Karpas-422 (cell line): ENCODE data around the gene PCDH19. TPM values are rescaled to one million over a fixed set of nuclear protein-coding genes. Genes with fewer than 3 reads are reported as not detected.
"Not testable (repeated sequence)": the region's sequence is repeated elsewhere in the genome, so short reads cannot be mapped to it uniquely, and the experiment has no call there.

ENCODE experiments used
- DNase-seq: peaks from one replicate; pipeline ENCODE4 v3.0.0-alpha.2; 2015
- H2AFZ ChIP-seq: fragments of 200-600 bp; sonication (generic); 2 replicates; pipeline ENCODE4 v1.6.1; 2014; ENCODE audit warnings: antibody characterized with exemption, low read length, mixed read lengths
- H3K27ac ChIP-seq: fragments of 200-600 bp; sonication (generic); 2 replicates; pipeline ENCODE4 v1.5.1; 2014; ENCODE audit warnings: mild to moderate bottlenecking, low read length, moderate library complexity
- H3K27me3 ChIP-seq: fragments of 200-600 bp; sonication (generic); 2 replicates; pipeline ENCODE4 v1.6.1; 2014; ENCODE audit warnings: low read length, mixed read lengths
- H3K36me3 ChIP-seq: fragments of 200-600 bp; sonication (generic); 2 replicates; pipeline ENCODE4 v1.6.1; 2014; ENCODE audit warnings: low read length, mixed read lengths; ENCODE audit not compliant: insufficient read depth
- H3K4me1 ChIP-seq: fragments of 200-600 bp; sonication (generic); 2 replicates; pipeline ENCODE4 v1.6.1; 2014; ENCODE audit warnings: mild to moderate bottlenecking, low read length, mixed read lengths
- H3K4me2 ChIP-seq: fragments of 200-600 bp; sonication (generic); 2 replicates; pipeline ENCODE4 v1.6.1; 2014; ENCODE audit warnings: low read length, low read depth, mild to moderate bottlenecking; ENCODE audit not compliant: poor library complexity, severe bottlenecking
- H3K4me3 ChIP-seq: fragments of 200-600 bp; sonication (generic); 2 replicates; pipeline ENCODE4 v1.5.1; 2014; ENCODE audit warnings: mild to moderate bottlenecking, antibody characterized with exemption, low read length, mixed read lengths
- H3K79me2 ChIP-seq: fragments of 200-600 bp; sonication (generic); 2 replicates; pipeline ENCODE4 v1.6.1; 2014; ENCODE audit warnings: mild to moderate bottlenecking, low read length, mixed read lengths
- H3K9ac ChIP-seq: fragments of 200-600 bp; sonication (generic); 2 replicates; pipeline ENCODE4 v1.6.0; 2014; ENCODE audit warnings: low read length
- H3K9me2 ChIP-seq: fragments of 200-600 bp; sonication (generic), shearing (Covaris generic); replicated peaks from 2 replicates; pipeline ENCODE4 v1.6.0; 2014; ENCODE audit warnings: mild to moderate bottlenecking, low read length, moderate library complexity; ENCODE audit not compliant: insufficient read depth
- H3K9me3 ChIP-seq: fragments of 300-700, 200-600 bp; sonication (generic); 2 replicates; pipeline ENCODE4 v1.6.1; 2014; ENCODE audit warnings: low read length, mixed read lengths
- H4K20me1 ChIP-seq: fragments of 200-600 bp; sonication (generic); 2 replicates; pipeline ENCODE4 v1.6.1; 2014; ENCODE audit warnings: mild to moderate bottlenecking, antibody characterized with exemption, low read length, low read depth; ENCODE audit not compliant: insufficient read depth
- total RNA-seq: library from RNA; depleted of rRNA; stranded (reverse); fragments of >200 nt; shearing (Covaris generic); gene quantifications from 2 replicates; pipeline ENCODE4 v1.2.3, GENCODE V29; 2014; ENCODE audit warnings: low replicate concordance; rRNA removed

PCDH19 gene, protein sequence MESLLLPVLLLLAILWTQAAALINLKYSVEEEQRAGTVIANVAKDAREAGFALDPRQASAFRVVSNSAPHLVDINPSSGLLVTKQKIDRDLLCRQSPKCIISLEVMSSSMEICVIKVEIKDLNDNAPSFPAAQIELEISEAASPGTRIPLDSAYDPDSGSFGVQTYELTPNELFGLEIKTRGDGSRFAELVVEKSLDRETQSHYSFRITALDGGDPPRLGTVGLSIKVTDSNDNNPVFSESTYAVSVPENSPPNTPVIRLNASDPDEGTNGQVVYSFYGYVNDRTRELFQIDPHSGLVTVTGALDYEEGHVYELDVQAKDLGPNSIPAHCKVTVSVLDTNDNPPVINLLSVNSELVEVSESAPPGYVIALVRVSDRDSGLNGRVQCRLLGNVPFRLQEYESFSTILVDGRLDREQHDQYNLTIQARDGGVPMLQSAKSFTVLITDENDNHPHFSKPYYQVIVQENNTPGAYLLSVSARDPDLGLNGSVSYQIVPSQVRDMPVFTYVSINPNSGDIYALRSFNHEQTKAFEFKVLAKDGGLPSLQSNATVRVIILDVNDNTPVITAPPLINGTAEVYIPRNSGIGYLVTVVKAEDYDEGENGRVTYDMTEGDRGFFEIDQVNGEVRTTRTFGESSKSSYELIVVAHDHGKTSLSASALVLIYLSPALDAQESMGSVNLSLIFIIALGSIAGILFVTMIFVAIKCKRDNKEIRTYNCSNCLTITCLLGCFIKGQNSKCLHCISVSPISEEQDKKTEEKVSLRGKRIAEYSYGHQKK (N-terminal part only)
- total RNA-seq: not detected in 2 replicates

DNA sequence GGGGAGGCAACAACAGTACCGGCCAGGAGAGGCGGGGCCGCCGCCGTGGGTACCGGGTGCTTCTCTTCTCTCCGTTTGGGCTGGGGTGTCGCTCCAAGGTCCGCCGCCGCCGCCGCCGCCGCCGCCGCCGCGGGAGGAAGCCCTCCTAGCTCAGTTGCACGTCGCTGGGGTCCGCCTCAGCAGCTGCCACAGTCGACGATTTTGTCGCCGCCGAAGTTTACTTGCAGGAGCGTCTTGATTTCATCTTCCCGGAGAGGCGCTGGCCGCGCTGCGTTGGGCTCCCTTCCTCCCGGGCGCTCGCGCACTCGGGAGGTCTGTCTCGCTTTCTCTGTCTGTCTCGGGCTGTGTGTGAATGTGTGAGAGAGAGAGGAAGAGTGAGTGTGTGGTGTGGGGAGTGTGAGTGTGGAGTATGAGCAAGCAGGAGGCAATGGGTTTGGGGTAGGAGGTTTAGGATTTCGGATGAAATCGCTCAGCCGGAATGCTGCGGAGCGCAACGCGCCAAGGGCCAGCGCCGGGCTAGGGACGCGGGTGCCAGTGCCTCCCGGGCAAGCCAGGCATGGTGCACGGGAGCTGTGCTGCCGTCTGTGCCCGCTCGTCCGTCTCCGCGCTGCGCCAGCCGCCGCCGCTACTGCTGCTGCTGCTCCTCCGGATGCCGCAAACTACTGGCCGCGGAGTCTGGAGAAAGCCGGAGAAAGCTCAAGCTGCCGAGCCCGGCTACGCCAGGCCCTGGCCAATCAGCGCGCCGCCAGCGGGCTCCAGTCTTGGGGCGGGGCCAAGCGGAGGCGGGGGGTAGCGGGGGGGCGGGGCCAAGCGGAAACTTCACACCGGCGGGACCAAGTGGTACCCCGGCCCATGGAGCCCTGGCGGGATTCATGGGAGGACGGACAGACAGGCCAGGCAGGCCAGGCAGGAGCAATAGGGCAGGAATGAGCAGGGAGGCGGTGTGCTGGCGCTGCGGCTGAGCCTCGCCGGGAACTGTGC is at the start of gene PCDH19:
Gene PCDH19, minus strand, starts transcription at position 664 of the 981 bp plus-strand sequence. CDS start 1,676 bp downstream, outside the sequence.
- no peak within 1 kb of the TSS for H2AFZ ChIP-seq
- no peak for DNase-seq
- no peak within 1 kb of the TSS for H3K4me3 ChIP-seq
- H3K9me2 ChIP-seq: no peaks in the 10 kb centered on the region
- H3K4me2 ChIP-seq: no peak within 1 kb of the TSS
- no peaks in the 10 kb centered on the region for H3K9me3 ChIP-seq
- H4K20me1 ChIP-seq: no peaks in the 10 kb centered on the region
- no peak within 1 kb of the TSS for H3K9ac ChIP-seq
- no peaks in the 10 kb centered on the region for H3K79me2 ChIP-seq
- no peaks in the 10 kb centered on the region for H3K4me1 ChIP-seq
- no peak within 1 kb of the TSS for H3K27ac ChIP-seq
- H3K27me3 ChIP-seq: no peaks in the 10 kb centered on the region
- H3K36me3 ChIP-seq: no peaks in the 10 kb centered on the region

DNA sequence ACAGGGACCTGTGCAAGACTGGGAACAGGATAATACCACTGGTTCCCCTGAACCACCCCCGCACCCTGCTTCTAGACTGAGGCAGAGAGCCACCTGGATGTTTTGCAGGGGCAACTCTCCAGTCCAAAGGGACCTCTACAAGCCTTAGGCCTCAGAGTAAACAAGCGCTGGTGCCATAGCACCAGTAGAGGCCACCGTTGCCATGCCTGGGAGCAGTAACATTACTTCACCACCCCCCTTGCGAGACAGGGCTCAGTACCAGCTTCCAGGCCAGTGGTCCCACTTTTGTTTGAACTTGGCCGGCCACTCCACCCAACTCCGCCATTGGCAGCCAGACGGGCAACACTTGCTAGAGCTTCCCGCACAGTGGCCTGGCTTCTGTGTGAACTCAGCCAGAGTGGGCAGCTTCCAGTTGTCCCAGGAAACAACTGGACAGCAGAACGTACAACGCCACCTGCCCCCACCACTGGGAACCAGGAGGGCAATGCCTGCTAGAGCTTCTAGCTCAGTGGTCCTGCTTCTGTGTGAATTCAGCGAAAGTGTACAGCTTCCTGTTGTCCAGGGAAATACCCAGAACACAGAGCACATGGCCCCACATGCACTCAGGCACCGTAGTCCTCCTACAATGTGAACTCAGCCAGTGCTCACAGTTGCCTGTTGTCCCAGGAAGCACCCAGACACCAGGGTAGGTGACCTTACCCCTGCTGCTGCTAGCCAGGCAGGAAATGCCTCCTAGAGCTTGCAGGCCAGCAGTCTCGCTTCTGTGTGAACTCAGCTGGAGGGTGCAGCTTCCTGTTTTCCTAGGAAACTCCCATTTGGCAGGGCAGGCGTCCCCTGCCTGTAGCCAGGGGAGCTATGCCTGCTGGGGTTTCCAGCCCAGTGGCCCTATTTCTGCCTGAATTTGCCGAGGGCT is 39.9 kb upstream of the PCDH19 start:
- no peaks in the 10 kb centered on the region for H4K20me1 ChIP-seq
- no peak overlapping the region for H2AFZ ChIP-seq
- H3K9ac ChIP-seq: no peak overlapping the region
- no peak overlapping the region for H3K27ac ChIP-seq
- H3K36me3 ChIP-seq: no peaks in the 10 kb centered on the region
- no peaks in the 10 kb centered on the region for H3K79me2 ChIP-seq
- H3K9me3 ChIP-seq: no peaks in the 10 kb centered on the region
- no peak overlapping the region for H3K4me3 ChIP-seq
- H3K27me3 ChIP-seq: no peaks in the 10 kb centered on the region
- no peaks in the 10 kb centered on the region for H3K4me1 ChIP-seq
- no peak overlapping the region for H3K4me2 ChIP-seq
- no peak for DNase-seq
- no peaks in the 10 kb centered on the region for H3K9me2 ChIP-seq

DNA sequence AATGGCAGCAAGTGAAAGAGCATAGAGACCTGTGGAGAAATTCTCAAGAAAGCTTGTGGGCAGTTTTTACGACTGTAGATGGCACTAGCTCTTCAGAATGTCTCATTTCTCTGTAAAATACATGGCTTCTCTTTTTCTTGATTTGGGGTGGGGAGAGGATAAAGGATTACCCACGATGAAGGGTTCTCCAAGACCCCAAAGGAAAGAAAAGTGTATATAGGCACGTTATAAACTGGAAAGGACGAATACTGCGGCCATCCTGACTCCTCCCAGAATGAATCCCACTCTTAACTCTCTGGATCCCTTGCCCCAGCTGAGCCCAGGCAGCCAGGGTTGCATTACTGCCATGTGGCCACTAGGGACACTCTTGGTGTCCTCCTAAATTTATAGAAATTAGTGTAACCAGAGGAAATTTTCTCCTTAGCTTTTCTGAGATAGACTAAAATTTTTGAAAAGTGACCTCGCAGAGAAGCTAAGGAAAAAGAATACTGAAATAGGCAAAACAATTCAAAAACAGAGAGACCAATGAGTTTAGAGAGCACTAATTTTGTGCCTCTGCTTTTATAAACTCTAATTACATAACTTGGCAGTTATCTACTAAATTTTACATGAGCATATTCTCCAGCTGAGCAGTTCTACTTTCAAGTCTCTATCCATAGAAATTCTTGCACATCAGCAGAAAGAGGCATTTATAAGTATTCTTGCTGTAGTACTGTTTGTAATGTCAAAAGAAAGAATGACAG is 37.8 kb upstream of the PCDH19 start:
- Histone ChIP-seq H2AFZ (no peak overlapping the region), H3K27ac (no peak overlapping the region), H3K4me2 (no peak overlapping the region), H3K9me2 (no peaks in the 10 kb centered on the region), H3K4me1 (no peaks in the 10 kb centered on the region), H3K9ac (no peak overlapping the region), H3K36me3 (no peaks in the 10 kb centered on the region), H3K27me3 (no peaks in the 10 kb centered on the region), H4K20me1 (no peaks in the 10 kb centered on the region), H3K4me3 (no peak overlapping the region), H3K9me3 (no peaks in the 10 kb centered on the region), H3K79me2 (no peaks in the 10 kb centered on the region)
- peak; percentile 67 for DNase-seq

DNA sequence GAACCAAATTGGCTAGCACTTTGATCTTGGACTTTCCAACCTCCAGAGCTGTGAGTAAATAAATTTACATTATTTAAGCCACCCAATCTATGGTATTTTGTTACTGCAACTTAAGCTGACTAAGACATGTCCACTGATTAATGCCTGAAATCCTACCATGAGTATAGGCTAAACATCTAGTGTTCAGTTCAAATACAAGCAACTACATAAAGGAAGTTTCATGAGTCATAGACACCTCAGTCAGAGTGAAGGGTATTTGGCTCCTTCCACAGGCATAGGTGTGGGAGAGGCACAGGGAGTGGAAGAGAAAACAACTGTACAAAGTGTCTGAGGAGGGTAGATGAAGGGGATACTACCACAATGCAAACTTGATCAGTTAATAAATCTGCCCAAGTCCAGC is 35.5 kb upstream of the PCDH19 start:
- H3K27ac ChIP-seq: no peak overlapping the region

DNA sequence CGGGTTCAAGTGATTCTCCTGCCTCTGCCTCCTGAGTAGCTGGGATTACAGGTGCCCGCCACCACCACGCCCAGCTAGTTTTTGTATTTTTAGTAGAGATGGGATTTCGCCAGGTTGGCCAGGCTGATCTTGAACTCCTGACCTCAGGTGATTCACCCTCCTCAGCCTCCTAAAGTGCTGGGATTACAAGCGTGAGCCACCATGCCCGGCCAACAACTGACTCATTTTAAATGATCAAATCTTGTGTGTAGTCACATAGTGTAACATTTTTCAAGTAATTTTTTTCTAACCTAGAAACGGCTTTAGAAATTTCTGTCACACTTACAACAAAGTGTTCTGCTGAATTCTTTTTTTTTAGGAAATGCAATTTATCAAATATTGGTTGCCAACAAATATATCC is 31.2 kb upstream of the PCDH19 start:
- not testable (repeated sequence) for H3K4me2 ChIP-seq, H3K9me3 ChIP-seq, H3K27ac ChIP-seq, H3K27me3 ChIP-seq, H3K9me2 ChIP-seq, H3K79me2 ChIP-seq, H3K36me3 ChIP-seq, H4K20me1 ChIP-seq, H3K4me1 ChIP-seq, H3K9ac ChIP-seq, H3K4me3 ChIP-seq, DNase-seq, H2AFZ ChIP-seq

More for the DNA sequence above, 35.5 kb upstream of the PCDH19 start:
- H3K9me2 ChIP-seq: no peaks in the 10 kb centered on the region
- no peaks in the 10 kb centered on the region for H3K79me2 ChIP-seq
- no peak overlapping the region for H3K4me2 ChIP-seq
- H3K9me3 ChIP-seq: no peaks in the 10 kb centered on the region
- no peaks in the 10 kb centered on the region for H3K4me1 ChIP-seq
- H3K27me3 ChIP-seq: no peaks in the 10 kb centered on the region
- no peaks in the 10 kb centered on the region for H3K36me3 ChIP-seq
- no peak for DNase-seq
- H3K4me3 ChIP-seq: no peak overlapping the region
- no peak overlapping the region for H3K9ac ChIP-seq
- H2AFZ ChIP-seq: no peak overlapping the region
- H4K20me1 ChIP-seq: no peaks in the 10 kb centered on the region

DNA sequence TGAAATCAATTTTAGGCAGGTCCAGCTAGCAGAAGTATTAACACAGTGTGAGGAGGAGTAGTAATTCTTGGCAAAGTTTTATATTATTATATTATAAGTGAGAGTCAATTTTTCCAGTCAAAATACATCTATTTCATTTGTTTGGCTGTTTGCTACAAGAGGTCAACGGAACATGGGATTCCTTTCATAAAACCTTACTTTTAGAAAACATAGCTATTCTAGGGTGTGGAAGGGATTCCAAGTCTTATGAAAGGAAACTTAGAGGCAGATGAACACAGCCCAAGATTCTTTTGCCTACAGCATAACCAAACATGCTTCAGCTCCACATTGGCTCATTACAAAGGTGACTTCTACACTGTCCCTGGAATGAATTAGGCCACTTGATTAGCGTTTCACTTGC is 29.9 kb upstream of the PCDH19 start:
- no peak overlapping the region for H2AFZ ChIP-seq
- H3K4me1 ChIP-seq: no peaks in the 10 kb centered on the region
- no peaks in the 10 kb centered on the region for H4K20me1 ChIP-seq
- no peak overlapping the region for H3K4me3 ChIP-seq
- DNase-seq: no peak
- H3K27ac ChIP-seq: no peak overlapping the region
- no peaks in the 10 kb centered on the region for H3K27me3 ChIP-seq
- H3K4me2 ChIP-seq: no peak overlapping the region
- H3K79me2 ChIP-seq: no peaks in the 10 kb centered on the region
- H3K36me3 ChIP-seq: no peaks in the 10 kb centered on the region
- no peaks in the 10 kb centered on the region for H3K9me3 ChIP-seq
- H3K9ac ChIP-seq: no peak overlapping the region
- H3K9me2 ChIP-seq: no peaks in the 10 kb centered on the region

DNA sequence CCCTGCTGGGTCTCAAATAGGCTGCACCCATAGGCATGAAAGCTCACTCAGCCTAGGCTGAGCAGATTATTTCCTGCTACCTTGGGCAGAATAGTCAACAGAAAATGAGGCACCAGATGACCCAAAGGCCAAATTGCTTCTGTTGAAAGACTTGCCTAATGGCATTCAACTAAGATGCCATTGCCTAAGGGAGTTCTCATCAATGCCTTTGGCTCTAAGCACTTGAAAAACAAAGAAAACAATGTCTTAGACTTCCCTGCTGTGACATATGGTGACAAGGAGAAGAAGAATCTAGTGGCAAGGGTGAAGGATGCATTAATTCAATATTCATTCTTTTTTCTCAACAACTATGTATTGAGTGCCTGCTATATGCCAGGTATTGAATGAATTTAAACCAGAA is 25.7 kb upstream of the PCDH19 start:
- Histone ChIP-seq H3K4me1 (no peaks in the 10 kb centered on the region), H2AFZ (no peak overlapping the region), H3K27ac (no peak overlapping the region), H3K27me3 (no peaks in the 10 kb centered on the region), H3K36me3 (no peaks in the 10 kb centered on the region), H3K9ac (no peak overlapping the region), H3K9me3 (no peaks in the 10 kb centered on the region), H3K4me2 (no peak overlapping the region), H3K9me2 (no peaks in the 10 kb centered on the region), H3K79me2 (no peaks in the 10 kb centered on the region), H4K20me1 (no peaks in the 10 kb centered on the region), H3K4me3 (no peak overlapping the region)
- no peak for DNase-seq
